GM12878 (cell line): ENCODE data around the gene PCK1. TPM values are rescaled to one million over a fixed set of nuclear protein-coding genes. Genes with fewer than 3 reads are reported as not detected.

Experiments used
- ATAC-seq: fragments of 200-7000 bp; cut with Tn5 transposase; 3 replicates; pipeline ENCODE4 v1.9.1; 2020; ENCODE audit warnings: mild to moderate bottlenecking, moderate library complexity
- BruUV-seq: library from RNA; stranded (reverse); fragments of 400-500 nt; replicated peaks from 2 replicates; lab custom pipeline; 2021; lab: Mats Ljungman, UMichigan
- CTCF ChIA-PET: fragments of 300-600 bp; sonication (Branson Sonifier 250); formaldehyde crosslinking; extraction: SDS; loops from one replicate; lab custom pipeline; 2021; ENCODE audit warnings: inconsistent platforms; lab: Yijun Ruan, JAX
- POLR2A ChIA-PET: fragments of 350-600 bp; formaldehyde crosslinking; extraction: SDS; loops from one replicate; lab custom pipeline; 2021; ENCODE audit warnings: inconsistent platforms; lab: Charles Lee
- RAD21 ChIA-PET: fragments of 300-600 bp; sonication (Branson Sonifier 250); formaldehyde crosslinking; loops from one replicate; lab custom pipeline; 2023; ENCODE audit warnings: antibody characterized with exemption; ENCODE audit not compliant: unreplicated experiment; lab: Charles Lee
- SMC1A ChIA-PET: fragments of 300-600 bp; sonication (Branson Sonifier 250); formaldehyde crosslinking; loops from one replicate; lab custom pipeline; 2023; ENCODE audit not compliant: unreplicated experiment, uncharacterized antibody; lab: Charles Lee
- DNase-seq: peaks from one replicate; pipeline ENCODE4 v3.0.0-alpha.2; 2011; ENCODE audit warnings: low read depth, low spot score
- FAIRE-seq: peaks from 3 replicates; lab custom pipeline; 2011; peaks lifted over from hg19 to GRCh38; lab: Jason Lieb, UNC
- H2AFZ ChIP-seq: 2 replicates; pipeline ENCODE4 v1.6.0; 2011; ENCODE audit warnings: low read depth, low read length, control low read depth; ENCODE audit not compliant: control insufficient read depth
- H3K27ac ChIP-seq: 2 replicates; pipeline ENCODE4 v1.5.1; 2011; ENCODE audit warnings: control low read depth; ENCODE audit not compliant: control insufficient read depth, insufficient read depth
- H3K27me3 ChIP-seq, 2 experiments: replicated peaks in 1 of 2; 2 replicates each; pipeline versions ENCODE4 v1.6.0 to v1.6.1; 2011; ENCODE audit warnings: low read length in 1 of 2; ENCODE audit not compliant: control insufficient read depth in 2 of 2, insufficient read depth in 2 of 2
- H3K36me3 ChIP-seq, 2 experiments: 2 replicates each; pipeline ENCODE4 v1.5.1; 2011; ENCODE audit warnings: low read length in 1 of 2; ENCODE audit not compliant: control insufficient read depth in 2 of 2, insufficient read depth in 2 of 2
- H3K4me1 ChIP-seq: 2 replicates; pipeline ENCODE4 v1.6.1; 2011; ENCODE audit warnings: mild to moderate bottlenecking, low read length, moderate library complexity, mixed read lengths; ENCODE audit not compliant: control insufficient read depth, insufficient read depth
- H3K4me2 ChIP-seq: 2 replicates; pipeline ENCODE4 v1.6.0; 2011; ENCODE audit warnings: control low read depth; ENCODE audit not compliant: control insufficient read depth, insufficient read depth
- H3K4me3 ChIP-seq: fragments of 200-600 bp; sonication (generic); 2 replicates; pipeline ENCODE4 v1.5.1; 2016
- H3K79me2 ChIP-seq: 2 replicates; pipeline ENCODE4 v1.6.0; 2011; ENCODE audit warnings: low read length; ENCODE audit not compliant: control insufficient read depth, insufficient read depth
- H3K9ac ChIP-seq: 2 replicates; pipeline ENCODE4 v1.8.0; 2011; ENCODE audit warnings: low read length, control low read depth, mixed read lengths; ENCODE audit not compliant: control insufficient read depth, insufficient read depth
- H3K9me3 ChIP-seq: replicated peaks from 3 replicates; pipeline ENCODE4 v1.5.1; 2011; ENCODE audit warnings: mild to moderate bottlenecking, low read length; ENCODE audit not compliant: control insufficient read depth, insufficient read depth
- H4K20me1 ChIP-seq: 2 replicates; pipeline ENCODE4 v1.6.0; 2011; ENCODE audit not compliant: control insufficient read depth, insufficient read depth
- ASH2L ChIP-seq: fragments of 300-600, 200-600 bp; sonication (generic); IDR thresholded peaks from 2 replicates; pipeline ENCODE4 v1.6.1; 2017; ENCODE audit warnings: low read depth, mild to moderate bottlenecking, borderline replicate concordance
- ATF7 ChIP-seq: fragments of 450-650 bp; IDR thresholded peaks from 2 replicates; pipeline ENCODE4 v1.6.1; 2016; ENCODE audit warnings: low read depth, mild to moderate bottlenecking
- BCL3 ChIP-seq: IDR thresholded peaks from 2 replicates; pipeline ENCODE4 v1.6.1; 2011; ENCODE audit warnings: borderline replicate concordance, low read depth, mild to moderate bottlenecking, moderate library complexity, low read length; ENCODE audit not compliant: insufficient read depth, poor library complexity, severe bottlenecking
- BHLHE40 ChIP-seq, 2 experiments: fragments of 450-650 bp in 1 of 2; IDR thresholded peaks; 2 replicates each; pipeline ENCODE4 v1.6.1; 2011 to 2017; ENCODE audit warnings: low read depth in 2 of 2, borderline replicate concordance in 1 of 2, improper control_type of control experiment in 1 of 2, low read length in 1 of 2, mild to moderate bottlenecking in 1 of 2
- E2F4 ChIP-seq: IDR thresholded peaks from 2 replicates; pipeline ENCODE4 v1.6.1; 2012; ENCODE audit warnings: low read depth, low read length, improper control_type of control experiment
- FOXK2 ChIP-seq: fragments of 450-650 bp; IDR thresholded peaks from 2 replicates; pipeline ENCODE4 v1.6.1; 2017; ENCODE audit warnings: mild to moderate bottlenecking, moderate library complexity
- MYC ChIP-seq: IDR thresholded peaks from 2 replicates; pipeline ENCODE4 v1.6.1; 2011; ENCODE audit warnings: mild to moderate bottlenecking, low read length, moderate library complexity, inconsistent platforms; ENCODE audit not compliant: insufficient read depth, insufficient replicate concordance, insufficient read length, severe bottlenecking
- NRF1 ChIP-seq: conservative IDR thresholded peaks from 2 replicates; pipeline ENCODE4 v1.6.1; 2011; ENCODE audit warnings: mild to moderate bottlenecking, low read depth, low read length, improper control_type of control experiment
- SMAD5 ChIP-seq: IDR thresholded peaks from 2 replicates; pipeline ENCODE4 v1.6.1; 2016; ENCODE audit warnings: antibody characterized with exemption, low read depth
- SP1 ChIP-seq: IDR thresholded peaks from one replicate; pipeline ENCODE4 v1.6.1; 2011; ENCODE audit warnings: low read depth, low read length
- SPI1 ChIP-seq: IDR thresholded peaks from 2 replicates; pipeline ENCODE4 v1.6.1; 2011; ENCODE audit warnings: low read depth, mild to moderate bottlenecking, low read length, moderate library complexity, borderline replicate concordance; ENCODE audit not compliant: insufficient read depth
- SREBF1 ChIP-seq: IDR thresholded peaks from 2 replicates; pipeline ENCODE4 v1.6.1; 2012; ENCODE audit warnings: mild to moderate bottlenecking, low read length
- STAT3 ChIP-seq: IDR thresholded peaks from 2 replicates; pipeline ENCODE4 v1.6.1; 2011; ENCODE audit warnings: low read depth, low read length, improper control_type of control experiment
- YBX1 ChIP-seq: fragments of 450-650 bp; IDR thresholded peaks from 2 replicates; pipeline ENCODE4 v1.6.1; 2016; ENCODE audit warnings: antibody characterized with exemption
- ZBTB33 ChIP-seq: fragments of 450-650 bp; IDR thresholded peaks from 2 replicates; pipeline ENCODE4 v1.6.1; 2017; ENCODE audit warnings: mild to moderate bottlenecking
- ZBTB4 ChIP-seq: fragments of 450-650 bp; formaldehyde crosslinking; IDR thresholded peaks from 2 replicates; pipeline ENCODE4 v1.4.0; 2022; ENCODE audit warnings: mild to moderate bottlenecking, moderate library complexity
- WGBS: methylation state at CpG from one replicate; pipeline ENCODE4 v1.1.6; 2016; ENCODE audit warnings: low lambda C conversion rate; ENCODE audit not compliant: insufficient replicate concordance, insufficient coverage; ENCODE audit errors: missing lambda C conversion rate; 5-methylcytosine and 5-hydroxymethylcytosine counted together
- in situ Hi-C: fragments of 300-500 bp; cut with MboI; formaldehyde crosslinking; loops from 9 replicates; pipeline ENCODE4 v1.14.3; 2018; ENCODE audit warnings: mixed read lengths
- intact Hi-C: fragments of 100-400 bp; cut with micrococcal nuclease; formaldehyde crosslinking; loops from one replicate; pipeline ENCODE4 v1.14.2; 2022; ENCODE audit not compliant: unreplicated experiment
- polyA plus RNA-seq, 11 experiments: library from polyadenylated mRNA; depleted of rRNA in 4 of 11; unstranded in 6 of 11; stranded (reverse) in 5 of 11; fragments of >200 nt; fragmentation: Nextera tagmentation in 4 of 11; fragmentation: Illumina TruSeq in 1 of 11; extraction: Ambion mirVana in 4 of 11; extraction: Trizol in 1 of 11; gene quantifications; 1 replicate in 1 of 11; 2 replicates in 10 of 11; pipeline versions ENCODE4 v1.2.1 to v1.2.3, GENCODE V29; 2011 to 2016; ENCODE audit warnings: inconsistent platforms in 2 of 11, missing spikeins in 2 of 11, low read depth in 1 of 11
- total RNA-seq, 4 experiments: library from RNA; depleted of rRNA in 3 of 4; stranded (reverse); fragments of >200 nt in 3 of 4; fragmentation: Illumina TruSeq in 1 of 4; extraction: Trizol in 1 of 4; gene quantifications; 2 replicates each; pipeline versions ENCODE4 v1.2.1 to v1.2.3, GENCODE V29; 2013 to 2021

The PCK1 gene
- total and polyA plus RNA-seq, 10 of the 15 experiments (the other 5 are each of a cell fraction or from before 2014, with no cell fraction given): 0.02 to 0.33 (median 0.09) TPM; not detected in 5

- DNase-seq (no peak), FAIRE-seq (no peak), ATAC-seq (no peak)
- ChIA-PET POLR2A (no interaction called here), CTCF (interaction anchor here (0.5 kb wide), 1 partner anchor 110 kb away, joined by 5 read pairs; no protein-coding TSS in a partner anchor), RAD21 (no interaction called here), SMC1A (no interaction called here)
- H3K9me3 ChIP-seq: no peaks in the 10 kb centered on the region
- H3K79me2 ChIP-seq: no peaks in the 10 kb centered on the region
- H4K20me1 ChIP-seq: no peaks in the 10 kb centered on the region
- H3K4me3 ChIP-seq: no peak overlapping the region
- H3K36me3 ChIP-seq: no peaks in the 10 kb centered on the region; a peak in 1 of 4 replicates
- peaks cover 0 to 2% of the 10 kb centered on the region in 2 experiments; a peak in 1 of 4 replicates for H3K27me3 ChIP-seq
- WGBS: 34% methylated on average over 12 of the region's 12 CpGs
- H2AFZ ChIP-seq: no peak overlapping the region
- in situ Hi-C loops (loop anchor here (10.0 kb wide), 2 partner anchors 781 to 841 kb away; no protein-coding TSS in a partner anchor), intact Hi-C loops (no loop called here)
- H3K27ac ChIP-seq: no peak overlapping the region
- H3K9ac ChIP-seq: no peak overlapping the region
- no peak for TF ChIP-seq NRF1
- no peak for TF ChIP-seq ZBTB4 (CRISPR knock-in tag)
- no peak for TF ChIP-seq ZBTB33
- TF ChIP-seq ASH2L: no peak
- no peak for TF ChIP-seq YBX1
- TF ChIP-seq SREBF1: no peak
- no peak for TF ChIP-seq STAT3
- no peak for TF ChIP-seq BCL3
- TF ChIP-seq SMAD5: no peak
- TF ChIP-seq SPI1: no peak
- no peak for TF ChIP-seq BHLHE40 (IDR thresholded peaks at IDR 0.05; ENCODE audit: borderline replicate concordance in 1 of 2, low read depth in 2 of 2, low read length in 1 of 2)
- TF ChIP-seq ATF7: no peak
- no peak for TF ChIP-seq E2F4
- no peak for TF ChIP-seq FOXK2
- no peak for TF ChIP-seq MYC
- no peak for TF ChIP-seq SP1
- BruUV-seq: no TSS peak
- H3K4me1 ChIP-seq: peaks cover 9% of the 10 kb centered on the region
- H3K4me2 ChIP-seq: no peak overlapping the region
Observed at GRCh38 chr20:57613481-57613921, 52.6 kb downstream of the PCK1 start.
